GM19043 (cell line): Measurements from ENCODE around the gene CXCL17.

Source experiments
- ATAC-seq: cut with Tn5 transposase; IDR thresholded peaks from one replicate; pipeline ENCODE4 v1.9.1; 2021; ENCODE audit warnings: low read depth; ENCODE audit not compliant: unreplicated experiment

The CXCL17 gene

GRCh38 chr19:42402376-42403116, 40.2 kb downstream of the CXCL17 start:
- no peak for ATAC-seq

GRCh38 chr19:42401365-42402303, 41.1 kb downstream of the CXCL17 start:
- ATAC-seq: no peak

GRCh38 chr19:42400404-42400803, 42.3 kb downstream of the CXCL17 start:
- ATAC-seq: no peak

GRCh38 chr19:42397263-42398166, 45.2 kb downstream of the CXCL17 start:
- ATAC-seq: no peak

GRCh38 chr19:42396381-42397262, 46.1 kb downstream of the CXCL17 start:
- ATAC-seq: peak; percentile 90

GRCh38 chr19:42394751-42395150, 48.0 kb downstream of the CXCL17 start:
- ATAC-seq: no peak

- no peak for ATAC-seq
Measured at GRCh38 chr19:42392165-42392564, 50.6 kb downstream of the CXCL17 start.

- no peak for ATAC-seq
Measured at GRCh38 chr19:42389899-42390298, 52.8 kb downstream of the CXCL17 start, which contains the start of gene CNFN. Gene CNFN (minus strand): TSS chr19:42390297. CDS start chr19:42389037, 1,260 bp downstream.

GRCh38 chr19:42388851-42389489, 53.8 kb downstream of the CXCL17 start:
- ATAC-seq: no peak

GRCh38 chr19:42386974-42387707, 55.6 kb downstream of the CXCL17 start:
- no peak for ATAC-seq

- ATAC-seq: no peak
Measured at GRCh38 chr19:42380155-42380554, 62.6 kb downstream of the CXCL17 start.
